Measurements from ENCODE around the gene HACD4.

GRCh38 chr9:21075484-21075883 is 44.0 kb upstream of the HACD4 start:
- TF ChIP-seq CTCF (IDR thresholded peaks at IDR 0.05) (no peak), POLR2AphosphoS5 (IDR thresholded peaks at IDR 0.05) (no peak)
